K562 (cell line): ENCODE measurements around the gene CDK14. TPM values are rescaled to one million over a fixed set of nuclear protein-coding genes. Genes with fewer than 3 reads are reported as not detected.

Experiments
- ATAC-seq: fragments of 200-7000 bp; cut with Tn5 transposase; 3 replicates; pipeline ENCODE4 v1.9.1; 2020; ENCODE audit warnings: moderate library complexity
- BruUV-seq: library from RNA; stranded (reverse); fragments of 400-500 nt; replicated peaks from 2 replicates; lab custom pipeline; 2021; lab: Mats Ljungman, UMichigan
- CTCF ChIA-PET: fragments of 300-600 bp; formaldehyde crosslinking; extraction: SDS; loops from one replicate; lab custom pipeline; 2021; ENCODE audit warnings: low intra/inter-chr PET ratio; lab: Yijun Ruan, JAX
- POLR2A ChIA-PET: fragments of 300-600, 350-650 bp; sonication (Branson Sonifier 250); formaldehyde crosslinking; extraction: SDS; loops from one replicate; lab custom pipeline; 2021; ENCODE audit warnings: antibody characterized with exemption, inconsistent platforms; lab: Yijun Ruan, JAX
- DNase-seq, 4 experiments: peaks; one replicate each; pipeline versions ENCODE4 v3.0.0 to v3.0.0-alpha.2; 2011 to 2018; ENCODE audit warnings: low spot score in 3 of 4, mixed read lengths in 3 of 4; ENCODE audit errors: extremely low read depth in 1 of 4
- FAIRE-seq: peaks from 2 replicates; lab custom pipeline; 2011; peaks lifted over from hg19 to GRCh38; lab: Jason Lieb, UNC
- H2AFZ ChIP-seq: 2 replicates; pipeline ENCODE4 v1.6.0; 2011; ENCODE audit warnings: low read depth, low read length, control low read depth, inconsistent platforms
- H3K27ac ChIP-seq: fragments of 200-600 bp; 3 replicates; pipeline ENCODE4 v1.8.0; 2011; ENCODE audit warnings: low read depth, mild to moderate bottlenecking, control low read depth, inconsistent platforms, low read length, moderate library complexity, mixed read lengths; ENCODE audit errors: extremely low read depth
- H3K27me3 ChIP-seq, 2 experiments: fragments of 300-600 bp in 1 of 2; 2 replicates in 1 of 2; 3 replicates in 1 of 2; pipeline versions ENCODE4 v1.6.0 to v1.8.0; 2011; ENCODE audit warnings: inconsistent platforms in 2 of 2, low read length in 2 of 2, mild to moderate bottlenecking in 1 of 2, mixed read lengths in 1 of 2, moderate library complexity in 1 of 2; ENCODE audit not compliant: control insufficient read depth in 2 of 2, insufficient read depth in 2 of 2
- H3K36me3 ChIP-seq: fragments of 300-600 bp; 3 replicates; pipeline ENCODE4 v1.8.0; 2011; ENCODE audit warnings: mild to moderate bottlenecking, low read length, inconsistent platforms; ENCODE audit not compliant: control insufficient read depth, insufficient read depth
- H3K4me1 ChIP-seq, 2 experiments: fragments of 200-600 bp in 1 of 2; replicated peaks in 1 of 2; 2 replicates in 1 of 2; 3 replicates in 1 of 2; pipeline versions ENCODE4 v1.5.1 to v1.8.0; 2011; ENCODE audit warnings: inconsistent platforms in 2 of 2, low read length in 2 of 2, mild to moderate bottlenecking in 1 of 2, mixed read lengths in 1 of 2, moderate library complexity in 1 of 2; ENCODE audit not compliant: control insufficient read depth in 2 of 2, insufficient read depth in 2 of 2
- H3K4me2 ChIP-seq: 2 replicates; pipeline ENCODE4 v1.6.1; 2011; ENCODE audit warnings: low read length, control low read depth, inconsistent platforms, mixed read lengths; ENCODE audit not compliant: insufficient read depth
- H3K4me3 ChIP-seq: fragments of 200-600 bp; sonication (generic), shearing (Covaris generic); 2 replicates; pipeline ENCODE4 v1.5.1; 2016; ENCODE audit warnings: control low read depth, inconsistent platforms
- H3K79me2 ChIP-seq: fragments of 200-600 bp; 3 replicates; pipeline ENCODE4 v1.8.0; 2011; ENCODE audit warnings: low read length, inconsistent platforms; ENCODE audit not compliant: control insufficient read depth, insufficient read depth
- H3K9ac ChIP-seq, 2 experiments: 2 replicates each; pipeline versions ENCODE4 v1.6.0 to v1.6.1; 2011; ENCODE audit warnings: low read depth in 2 of 2, low read length in 2 of 2, control low read depth in 1 of 2, inconsistent platforms in 1 of 2, mild to moderate bottlenecking in 1 of 2, mixed read lengths in 1 of 2; ENCODE audit not compliant: insufficient read depth in 1 of 2
- H3K9me1 ChIP-seq: one replicate; pipeline ENCODE4 v1.6.0; 2011; ENCODE audit warnings: inconsistent platforms, mild to moderate bottlenecking, low read length, moderate library complexity; ENCODE audit not compliant: control insufficient read depth, insufficient read depth
- H3K9me3 ChIP-seq: replicated peaks from 2 replicates; pipeline ENCODE4 v1.5.1; 2011; ENCODE audit warnings: low read depth, low read length, inconsistent platforms; ENCODE audit not compliant: control insufficient read depth, insufficient read depth
- H4K20me1 ChIP-seq: replicated peaks from 2 replicates; pipeline ENCODE4 v1.6.1; 2011; ENCODE audit warnings: low read length, inconsistent platforms, mixed read lengths; ENCODE audit not compliant: control insufficient read depth, insufficient read depth
- BDP1 ChIP-seq: IDR thresholded peaks from 3 replicates; pipeline ENCODE4 v1.6.1; 2011; ENCODE audit not compliant: insufficient read length, insufficient read depth
- BRF1 ChIP-seq: IDR thresholded peaks from 3 replicates; pipeline ENCODE4 v1.6.1; 2011; ENCODE audit warnings: borderline replicate concordance, mild to moderate bottlenecking; ENCODE audit not compliant: insufficient read length; ENCODE audit errors: extremely low read depth
- ELF2 ChIP-seq: fragments of 250-450 bp; sonication (Bioruptor Pico); IDR thresholded peaks from 2 replicates; pipeline ENCODE4 v1.5.0; 2021; ENCODE audit warnings: mild to moderate bottlenecking
- FOXM1 ChIP-seq, 2 experiments: fragments of 450-650 bp in 1 of 2; sonication (generic) in 1 of 2; formaldehyde crosslinking in 1 of 2; IDR thresholded peaks; 2 replicates each; pipeline versions ENCODE4 v1.6.1 to v1.9.0; 2017 to 2022; ENCODE audit warnings: low read depth in 2 of 2, mild to moderate bottlenecking in 2 of 2, missing genetic modification reagents in 1 of 2, moderate library complexity in 1 of 2
- KAT2B ChIP-seq: IDR thresholded peaks from one replicate; pipeline ENCODE4 v1.6.1; 2012; ENCODE audit warnings: low read depth, mild to moderate bottlenecking, control low read depth, inconsistent platforms, low read length, moderate library complexity
- SRSF3 ChIP-seq: fragments of 200-400 bp; formaldehyde crosslinking; IDR thresholded peaks from 2 replicates; pipeline ENCODE4 v1.6.1; 2016; ENCODE audit warnings: mild to moderate bottlenecking, low read length, moderate library complexity; ENCODE audit not compliant: insufficient read depth
- ZNF436 ChIP-seq: fragments of 250-450, 450-650 bp; sonication (Bioruptor Pico); formaldehyde crosslinking; IDR thresholded peaks from 2 replicates; pipeline ENCODE4 v1.7.0; 2020; ENCODE audit warnings: mild to moderate bottlenecking
- WGBS: fragments of 100-300 bp; shearing (Covaris generic); methylation state at CpG from one replicate; pipeline ENCODE4 v1.1.6; 2016; ENCODE audit warnings: low coverage, mixed read lengths; ENCODE audit not compliant: insufficient coverage; ENCODE audit errors: missing lambda C conversion rate; 5-methylcytosine and 5-hydroxymethylcytosine counted together
- in situ Hi-C: fragments of 300-500 bp; cut with MboI; formaldehyde crosslinking; loops from 4 replicates; pipeline ENCODE4 v1.15.0; 2018; ENCODE audit warnings: inconsistent platforms, mixed read lengths
- intact Hi-C: fragments of 100-400 bp; cut with micrococcal nuclease; formaldehyde crosslinking; loops from 2 replicates; pipeline ENCODE4 v1.14.2; 2022
- polyA plus RNA-seq, 8 experiments: library from polyadenylated mRNA; depleted of rRNA in 4 of 8; stranded (reverse) in 5 of 8; unstranded in 3 of 8; fragments of >200 nt; fragmentation: Nextera tagmentation in 2 of 8; fragmentation: Illumina TruSeq in 1 of 8; extraction: Ambion mirVana in 2 of 8; extraction: Trizol in 1 of 8; gene quantifications; 2 replicates each; pipeline versions ENCODE4 v1.2.1 to v1.2.3, GENCODE V29; 2011 to 2014; ENCODE audit warnings: inconsistent platforms in 1 of 8, missing spikeins in 1 of 8
- total RNA-seq, 7 experiments: library from RNA; depleted of rRNA in 6 of 7; stranded (reverse); fragments of >200 nt in 6 of 7; fragmentation: Illumina TruSeq in 2 of 7; extraction: Trizol in 2 of 7; gene quantifications; 2 replicates each; pipeline versions ENCODE4 v1.2.1 to v1.2.3, GENCODE V29; 2011 to 2021; ENCODE audit warnings: low replicate concordance in 1 of 7
- TF ChIP-seq, protein P1 (sequence below): sonication (generic); formaldehyde crosslinking; IDR thresholded peaks from 2 replicates; pipeline ENCODE4 v1.8.0; 2023; ENCODE audit warnings: mild to moderate bottlenecking, missing genetic modification reagents
- TF ChIP-seq, protein P2 (sequence below), 2 experiments: fragments of 450-650 bp; IDR thresholded peaks; 2 replicates each; pipeline ENCODE4 v1.6.1; 2016; ENCODE audit warnings: mild to moderate bottlenecking in 2 of 2, borderline replicate concordance in 1 of 2, low read depth in 1 of 2, moderate library complexity in 1 of 2

CDK14 gene
- total and polyA plus RNA-seq, 9 of the 15 experiments (the other 6 are each of a cell fraction or from before 2014, with no cell fraction given), result 0.03 to 0.91 (median 0.16) TPM

GRCh38 chr7:91169830-91170191, 573.7 kb downstream of the CDK14 start:
- in situ Hi-C loops, result no loop called here
- H2AFZ ChIP-seq, result no peak overlapping the region
- TF ChIP-seq FOXM1 (IDR thresholded peaks at IDR 0.05; ENCODE audit: low read depth) (no peak), FOXM1 (CRISPR knock-in tag; IDR thresholded peaks at IDR 0.05; ENCODE audit: low read depth) (no peak), KAT2B (no peak), ZNF436 (CRISPR knock-in tag) (no peak), BDP1 (no peak), ELF2 (CRISPR knock-in tag) (no peak), BRF1 (no peak), SRSF3 (no peak)
- TF ChIP-seq, protein P1, sequence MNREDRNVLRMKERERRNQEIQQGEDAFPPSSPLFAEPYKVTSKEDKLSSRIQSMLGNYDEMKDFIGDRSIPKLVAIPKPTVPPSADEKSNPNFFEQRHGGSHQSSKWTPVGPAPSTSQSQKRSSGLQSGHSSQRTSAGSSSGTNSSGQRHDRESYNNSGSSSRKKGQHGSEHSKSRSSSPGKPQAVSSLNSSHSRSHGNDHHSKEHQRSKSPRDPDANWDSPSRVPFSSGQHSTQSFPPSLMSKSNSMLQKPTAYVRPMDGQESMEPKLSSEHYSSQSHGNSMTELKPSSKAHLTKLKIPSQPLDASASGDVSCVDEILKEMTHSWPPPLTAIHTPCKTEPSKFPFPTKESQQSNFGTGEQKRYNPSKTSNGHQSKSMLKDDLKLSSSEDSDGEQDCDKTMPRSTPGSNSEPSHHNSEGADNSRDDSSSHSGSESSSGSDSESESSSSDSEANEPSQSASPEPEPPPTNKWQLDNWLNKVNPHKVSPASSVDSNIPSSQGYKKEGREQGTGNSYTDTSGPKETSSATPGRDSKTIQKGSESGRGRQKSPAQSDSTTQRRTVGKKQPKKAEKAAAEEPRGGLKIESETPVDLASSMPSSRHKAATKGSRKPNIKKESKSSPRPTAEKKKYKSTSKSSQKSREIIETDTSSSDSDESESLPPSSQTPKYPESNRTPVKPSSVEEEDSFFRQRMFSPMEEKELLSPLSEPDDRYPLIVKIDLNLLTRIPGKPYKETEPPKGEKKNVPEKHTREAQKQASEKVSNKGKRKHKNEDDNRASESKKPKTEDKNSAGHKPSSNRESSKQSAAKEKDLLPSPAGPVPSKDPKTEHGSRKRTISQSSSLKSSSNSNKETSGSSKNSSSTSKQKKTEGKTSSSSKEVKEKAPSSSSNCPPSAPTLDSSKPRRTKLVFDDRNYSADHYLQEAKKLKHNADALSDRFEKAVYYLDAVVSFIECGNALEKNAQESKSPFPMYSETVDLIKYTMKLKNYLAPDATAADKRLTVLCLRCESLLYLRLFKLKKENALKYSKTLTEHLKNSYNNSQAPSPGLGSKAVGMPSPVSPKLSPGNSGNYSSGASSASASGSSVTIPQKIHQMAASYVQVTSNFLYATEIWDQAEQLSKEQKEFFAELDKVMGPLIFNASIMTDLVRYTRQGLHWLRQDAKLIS (CRISPR knock-in tag), result no peak
- TF ChIP-seq, protein P2, sequence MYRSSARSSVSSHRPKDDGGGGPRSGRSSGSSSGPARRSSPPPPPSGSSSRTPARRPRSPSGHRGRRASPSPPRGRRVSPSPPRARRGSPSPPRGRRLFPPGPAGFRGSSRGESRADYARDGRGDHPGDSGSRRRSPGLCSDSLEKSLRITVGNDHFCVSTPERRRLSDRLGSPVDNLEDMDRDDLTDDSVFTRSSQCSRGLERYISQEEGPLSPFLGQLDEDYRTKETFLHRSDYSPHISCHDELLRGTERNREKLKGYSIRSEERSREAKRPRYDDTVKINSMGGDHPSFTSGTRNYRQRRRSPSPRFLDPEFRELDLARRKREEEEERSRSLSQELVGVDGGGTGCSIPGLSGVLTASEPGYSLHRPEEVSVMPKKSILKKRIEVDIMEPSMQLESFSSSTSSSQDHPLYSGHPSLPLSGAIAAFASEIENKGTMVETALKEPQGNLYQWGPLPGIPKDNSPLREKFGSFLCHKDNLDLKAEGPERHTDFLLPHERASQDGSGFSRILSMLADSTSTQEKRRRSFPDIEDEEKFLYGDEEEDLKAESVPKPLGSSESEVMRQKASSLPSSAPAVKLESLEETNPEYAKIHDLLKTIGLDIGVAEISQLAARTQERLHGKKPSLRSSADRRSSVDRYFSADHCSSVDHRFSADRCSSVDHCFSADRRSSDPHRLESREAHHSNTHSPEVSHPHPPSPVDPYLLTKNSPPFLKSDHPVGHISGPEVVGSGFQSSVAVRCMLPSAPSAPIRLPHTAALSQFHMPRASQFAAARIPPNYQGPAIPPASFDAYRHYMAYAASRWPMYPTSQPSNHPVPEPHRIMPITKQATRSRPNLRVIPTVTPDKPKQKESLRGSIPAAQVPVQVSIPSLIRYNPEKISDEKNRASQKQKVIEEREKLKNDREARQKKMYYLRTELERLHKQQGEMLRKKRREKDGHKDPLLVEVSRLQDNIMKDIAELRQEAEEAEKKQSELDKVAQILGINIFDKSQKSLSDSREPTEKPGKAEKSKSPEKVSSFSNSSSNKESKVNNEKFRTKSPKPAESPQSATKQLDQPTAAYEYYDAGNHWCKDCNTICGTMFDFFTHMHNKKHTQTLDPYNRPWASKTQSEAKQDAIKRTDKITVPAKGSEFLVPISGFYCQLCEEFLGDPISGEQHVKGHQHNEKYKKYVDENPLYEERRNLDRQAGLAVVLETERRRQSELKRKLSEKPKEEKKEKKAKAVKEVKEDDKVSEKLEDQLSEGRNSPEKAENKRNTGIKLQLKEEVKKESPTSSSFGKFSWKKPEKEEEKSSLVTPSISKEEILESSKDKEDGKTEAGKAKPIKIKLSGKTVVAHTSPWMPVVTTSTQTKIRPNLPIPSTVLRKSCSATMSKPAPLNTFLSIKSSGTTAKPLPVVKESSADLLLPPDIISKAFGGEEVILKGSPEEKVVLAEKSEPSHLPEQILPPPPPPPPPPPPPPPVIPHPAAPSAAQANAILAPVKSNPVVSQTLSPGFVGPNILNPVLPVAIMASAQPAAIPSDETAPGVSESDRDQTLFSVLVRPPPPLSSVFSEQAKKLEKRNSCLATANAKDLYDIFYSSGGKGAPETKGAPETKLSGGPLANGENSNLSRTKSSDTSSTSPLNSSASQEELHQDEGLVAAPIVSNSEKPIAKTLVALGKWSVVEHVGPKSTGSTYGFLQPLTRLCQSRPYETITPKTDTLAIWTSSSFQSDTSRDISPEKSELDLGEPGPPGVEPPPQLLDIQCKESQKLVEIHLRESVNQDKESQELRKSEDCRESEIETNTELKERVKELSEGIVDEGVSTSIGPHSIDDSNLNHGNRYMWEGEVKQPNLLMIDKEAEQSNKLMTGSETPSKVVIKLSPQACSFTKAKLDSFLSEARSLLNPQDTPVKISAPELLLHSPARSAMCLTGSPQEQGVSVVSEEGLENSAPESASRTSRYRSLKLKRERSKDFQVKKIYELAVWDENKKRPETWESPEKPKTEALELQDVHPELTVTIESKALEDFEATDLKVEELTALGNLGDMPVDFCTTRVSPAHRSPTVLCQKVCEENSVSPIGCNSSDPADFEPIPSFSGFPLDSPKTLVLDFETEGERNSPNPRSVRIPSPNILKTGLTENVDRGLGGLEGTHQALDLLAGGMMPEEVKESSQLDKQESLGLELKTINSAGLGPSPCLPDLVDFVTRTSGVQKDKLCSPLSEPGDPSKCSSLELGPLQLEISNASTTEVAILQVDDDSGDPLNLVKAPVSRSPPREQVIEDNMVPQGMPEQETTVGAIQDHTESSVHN (IDR thresholded peaks at IDR 0.05; ENCODE audit: borderline replicate concordance in 1 of 2, low read depth in 1 of 2), result no peak

More at GRCh38 chr7:91169830-91170191, 573.7 kb downstream of the CDK14 start:
- Histone ChIP-seq H3K36me3 (no peaks in the 10 kb centered on the region), H3K27ac (no peak overlapping the region), H3K4me1 (no peaks in the 10 kb centered on the region), H3K79me2 (no peaks in the 10 kb centered on the region), H3K9ac (no peak overlapping the region), H3K4me3 (no peak overlapping the region), H3K4me2 (no peak overlapping the region), H3K9me3 (no peaks in the 10 kb centered on the region; the same call in 1 of the 2 replicates), H4K20me1 (no peaks in the 10 kb centered on the region), H3K9me1 (no peaks in the 10 kb centered on the region), H3K27me3 (no peaks in the 10 kb centered on the region)
- whole genome bisulfite sequencing, result 3% methylated on average over 5 of the region's 5 CpGs
- CTCF ChIA-PET, result interaction anchor here (0.7 kb wide), 3 partner anchors 13 to 1889 kb away, joined by 4 to 5 read pairs (median 4); no protein-coding TSS in a partner anchor
- BruUV-seq, result no TSS peak
- FAIRE-seq (no peak), DNase-seq (no peak), ATAC-seq (no peak)
- POLR2A ChIA-PET, result no interaction called here
- intact Hi-C loops, result no loop called here
